Activated CD8-positive, alpha-beta memory T cell treated with anti-CD3 and anti-CD28 coated beads, Interleukin-2, amount 50 U/mL, for 24 hours (primary cell): Measurements from ENCODE around the gene PANX2.
A peak's percentile ranks its signal among the peaks of the same experiment; 100 is the strongest.
"Not testable (repeated sequence)": the region's sequence is repeated elsewhere in the genome, so short reads cannot be mapped to it uniquely, and the experiment has no call there.

Experiments
- DNase-seq: peaks from one replicate; pipeline ENCODE4 v3.0.0-alpha.2; 2020; ENCODE audit errors: extremely low read depth

PANX2 gene

GRCh38 chr22:50197856-50198623, 27.5 kb downstream of the PANX2 start:
- no peak for DNase-seq

GRCh38 chr22:50198624-50199017, 28.1 kb downstream of the PANX2 start:
- no peak for DNase-seq

DNA sequence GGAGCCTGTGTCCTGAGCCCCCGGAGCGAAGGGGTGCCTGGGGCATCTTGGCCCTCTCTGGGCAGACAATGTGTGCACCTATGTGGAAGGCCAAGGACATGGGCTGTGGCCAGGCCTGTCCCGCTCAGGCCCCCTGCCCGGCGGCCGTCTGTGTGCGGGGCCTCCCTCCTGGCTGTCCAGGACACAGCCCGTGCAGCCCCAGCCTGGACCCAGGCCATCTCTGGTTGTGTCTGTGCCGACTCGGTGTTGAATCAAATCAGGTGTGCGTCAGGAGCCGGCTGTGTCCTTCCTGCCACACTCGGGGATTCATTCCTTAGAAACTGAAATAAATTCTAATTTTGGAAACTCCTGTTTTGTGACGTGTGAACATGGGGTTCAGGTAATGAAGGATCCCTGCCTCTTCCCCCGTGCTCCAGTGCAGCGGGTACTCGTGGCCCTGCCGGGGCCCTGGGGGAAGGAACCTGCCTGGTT, 28.8 kb downstream of the PANX2 start:
- DNase-seq: no peak

GRCh38 chr22:50199829-50200460, 29.4 kb downstream of the PANX2 start:
- DNase-seq: no peak

- peak; percentile 69 for DNase-seq
Measured at GRCh38 chr22:50200461-50201190, 30.1 kb downstream of the PANX2 start, which contains the start of gene SELENOO. SELENOO (plus strand) TSS chr22:50201011; CDS start chr22:50201037, 26 bp downstream.

DNA sequence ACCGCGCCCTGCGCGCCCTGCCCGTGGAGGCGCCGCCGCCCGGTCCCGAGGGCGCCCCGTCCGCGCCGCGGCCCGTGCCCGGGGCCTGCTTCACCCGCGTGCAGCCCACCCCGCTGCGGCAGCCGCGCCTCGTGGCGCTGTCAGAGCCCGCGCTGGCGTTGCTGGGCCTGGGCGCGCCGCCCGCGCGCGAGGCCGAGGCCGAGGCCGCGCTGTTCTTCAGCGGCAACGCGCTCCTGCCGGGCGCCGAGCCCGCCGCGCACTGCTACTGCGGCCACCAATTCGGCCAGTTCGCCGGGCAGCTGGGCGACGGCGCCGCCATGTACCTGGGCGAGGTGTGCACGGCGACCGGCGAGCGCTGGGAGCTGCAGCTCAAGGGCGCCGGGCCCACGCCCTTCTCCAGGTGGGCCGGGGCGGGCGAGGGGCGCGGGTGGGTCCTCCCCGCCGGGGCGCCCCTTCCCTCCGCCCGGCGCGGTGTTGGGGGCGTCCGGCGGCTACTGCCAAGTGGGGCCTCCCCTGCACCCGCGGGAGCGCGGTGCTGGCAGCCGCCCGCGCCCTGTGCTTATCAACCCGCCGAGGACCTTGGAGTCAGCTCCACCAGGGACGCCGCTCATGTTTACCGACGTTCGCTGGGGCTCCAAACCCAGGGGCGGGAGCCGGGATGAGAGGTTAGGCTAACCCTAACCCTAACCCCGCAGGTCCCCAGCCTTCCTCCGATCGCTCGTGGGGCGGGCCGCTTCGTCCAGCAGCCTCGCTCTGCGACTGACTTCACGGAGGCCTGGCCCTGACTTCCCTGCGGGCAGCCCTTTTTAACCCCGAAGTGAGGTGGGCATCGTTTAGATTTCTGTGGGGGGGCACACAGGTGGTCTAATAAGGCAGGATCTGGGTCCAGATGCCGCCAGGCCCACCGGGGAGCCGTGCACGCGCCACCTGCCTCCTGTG, 30.9 kb downstream of the PANX2 start:
- DNase-seq: no peak

DNA sequence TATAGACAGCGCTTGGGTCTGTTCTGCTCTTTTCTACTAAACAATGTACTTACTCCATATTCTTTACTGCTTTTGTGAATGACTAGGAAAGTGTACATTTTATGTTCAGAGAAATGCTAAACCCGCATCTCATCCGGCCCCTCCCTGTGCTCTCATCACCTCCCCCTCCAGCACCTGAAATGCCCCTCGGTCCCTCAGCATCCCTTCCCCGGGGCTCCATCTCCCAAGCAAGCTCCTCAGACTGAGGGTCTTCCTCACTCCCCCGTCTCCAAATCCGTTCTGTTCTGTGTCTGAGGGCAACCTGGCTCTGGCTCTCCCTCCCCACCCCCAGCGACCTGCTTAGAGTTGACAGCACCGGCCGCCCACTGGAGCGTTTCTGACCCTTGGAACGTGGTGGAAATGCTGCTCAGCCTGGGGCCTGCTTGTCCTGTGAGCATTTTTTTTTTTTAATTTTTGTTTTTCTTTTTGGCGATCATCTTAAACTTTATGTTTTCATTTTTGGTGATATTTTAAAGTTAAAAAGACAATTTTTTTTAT, 31.7 kb downstream of the PANX2 start:
- DNase-seq: no peak

GRCh38 chr22:50203288-50203687, 32.8 kb downstream of the PANX2 start:
- DNase-seq: no peak

- DNase-seq: no peak
Measured at GRCh38 chr22:50204571-50204970, 34.0 kb downstream of the PANX2 start.

DNA sequence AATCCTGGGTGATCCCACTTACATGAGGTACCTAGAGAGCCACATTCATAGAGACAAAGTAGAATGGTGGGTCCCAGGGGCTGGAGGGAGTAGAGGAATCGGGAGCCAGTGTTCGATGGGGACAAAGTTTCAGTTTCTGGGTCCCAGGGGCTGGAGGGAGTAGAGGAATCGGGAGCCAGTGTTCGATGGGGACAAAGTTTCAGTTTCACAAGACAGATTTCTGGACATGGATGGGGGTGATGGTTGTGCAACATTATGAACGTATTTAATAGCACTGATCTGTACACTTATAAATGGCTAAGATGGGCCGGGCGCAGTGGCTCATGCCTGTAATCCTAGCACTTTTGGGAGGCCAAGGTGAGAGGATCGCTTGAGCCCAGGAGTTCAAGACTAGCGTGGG, 34.5 kb downstream of the PANX2 start:
- not testable (repeated sequence) for DNase-seq

DNA sequence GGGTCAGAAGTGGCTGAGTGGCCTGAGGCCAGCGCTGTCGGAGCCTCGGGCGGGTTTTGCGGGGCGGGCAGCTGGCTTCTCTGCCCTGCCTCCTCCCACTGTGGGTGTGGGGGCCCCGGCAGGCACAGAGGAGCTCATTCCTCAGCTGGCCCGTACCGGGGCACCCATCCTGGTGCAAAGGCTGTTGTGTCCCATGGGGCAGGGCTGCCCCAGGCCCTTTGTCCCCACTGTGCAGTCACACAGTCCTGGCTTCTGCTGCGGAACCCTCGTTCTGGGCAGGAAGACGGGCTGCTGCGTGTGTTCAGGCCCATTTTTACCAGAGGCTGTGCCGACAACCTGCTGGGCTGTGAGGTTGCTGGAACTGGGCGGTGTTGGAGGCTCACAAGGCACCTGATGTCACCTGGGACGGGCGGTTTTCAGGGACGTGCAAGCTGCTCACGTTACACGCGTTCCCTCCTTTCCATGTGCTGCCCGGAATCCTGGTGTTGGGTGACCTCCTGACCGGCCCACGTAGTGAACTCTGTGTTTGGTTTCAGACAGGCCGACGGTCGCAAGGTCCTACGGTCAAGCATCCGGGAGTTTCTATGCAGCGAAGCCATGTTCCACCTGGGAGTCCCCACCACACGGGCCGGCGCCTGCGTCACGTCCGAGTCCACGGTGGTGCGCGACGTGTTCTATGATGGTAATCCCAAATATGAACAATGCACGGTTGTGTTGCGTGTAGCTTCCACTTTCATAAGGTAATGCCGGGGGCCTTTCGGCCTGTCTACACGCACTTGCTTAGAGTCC, 35.4 kb downstream of the PANX2 start:
- no peak for DNase-seq

GRCh38 chr22:50206599-50206998, 36.1 kb downstream of the PANX2 start:
- no peak for DNase-seq

GRCh38 chr22:50207383-50208140, 37.0 kb downstream of the PANX2 start:
- no peak for DNase-seq

DNA sequence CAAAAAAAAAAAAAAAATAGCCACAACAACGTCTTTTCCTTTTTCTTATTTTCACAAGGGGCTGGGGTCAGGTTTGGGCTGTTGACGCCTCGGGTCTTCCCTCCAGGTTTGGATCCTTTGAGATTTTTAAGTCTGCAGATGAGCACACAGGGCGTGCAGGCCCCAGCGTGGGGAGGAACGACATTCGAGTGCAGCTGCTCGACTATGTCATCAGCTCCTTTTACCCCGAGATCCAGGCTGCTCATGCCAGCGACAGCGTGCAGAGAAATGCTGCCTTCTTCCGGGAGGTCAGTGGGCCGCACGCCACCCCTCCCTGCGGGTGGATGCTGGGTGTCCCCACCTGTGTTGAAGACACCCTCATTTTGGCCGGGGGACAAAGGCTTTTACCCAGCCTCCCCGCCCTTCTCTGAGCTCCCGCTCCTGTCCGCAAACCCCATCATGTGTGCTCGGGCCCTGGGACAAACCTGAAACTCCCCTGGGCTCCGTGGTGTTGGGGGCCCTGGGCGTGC, 38.0 kb downstream of the PANX2 start:
- DNase-seq: no peak

- DNase-seq: no peak
Measured at GRCh38 chr22:50208939-50209892, 38.7 kb downstream of the PANX2 start.

DNA sequence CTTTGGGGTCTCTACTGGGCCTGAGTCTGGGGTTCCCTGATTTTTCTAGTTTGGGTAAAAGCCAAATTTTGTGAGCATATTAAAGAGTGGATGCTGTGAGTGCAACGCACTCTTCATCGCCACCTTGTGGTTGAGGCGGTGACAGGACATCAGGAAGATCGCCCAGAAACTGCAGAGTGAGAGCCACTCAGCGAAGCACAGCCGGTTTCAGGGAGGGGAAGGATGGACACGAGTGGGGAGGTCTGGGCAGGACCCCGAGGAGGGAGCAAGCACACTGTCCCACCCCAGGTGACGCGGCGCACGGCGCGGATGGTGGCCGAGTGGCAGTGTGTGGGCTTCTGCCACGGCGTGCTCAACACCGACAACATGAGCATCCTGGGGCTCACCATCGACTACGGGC, 39.4 kb downstream of the PANX2 start:
- no peak for DNase-seq

DNA sequence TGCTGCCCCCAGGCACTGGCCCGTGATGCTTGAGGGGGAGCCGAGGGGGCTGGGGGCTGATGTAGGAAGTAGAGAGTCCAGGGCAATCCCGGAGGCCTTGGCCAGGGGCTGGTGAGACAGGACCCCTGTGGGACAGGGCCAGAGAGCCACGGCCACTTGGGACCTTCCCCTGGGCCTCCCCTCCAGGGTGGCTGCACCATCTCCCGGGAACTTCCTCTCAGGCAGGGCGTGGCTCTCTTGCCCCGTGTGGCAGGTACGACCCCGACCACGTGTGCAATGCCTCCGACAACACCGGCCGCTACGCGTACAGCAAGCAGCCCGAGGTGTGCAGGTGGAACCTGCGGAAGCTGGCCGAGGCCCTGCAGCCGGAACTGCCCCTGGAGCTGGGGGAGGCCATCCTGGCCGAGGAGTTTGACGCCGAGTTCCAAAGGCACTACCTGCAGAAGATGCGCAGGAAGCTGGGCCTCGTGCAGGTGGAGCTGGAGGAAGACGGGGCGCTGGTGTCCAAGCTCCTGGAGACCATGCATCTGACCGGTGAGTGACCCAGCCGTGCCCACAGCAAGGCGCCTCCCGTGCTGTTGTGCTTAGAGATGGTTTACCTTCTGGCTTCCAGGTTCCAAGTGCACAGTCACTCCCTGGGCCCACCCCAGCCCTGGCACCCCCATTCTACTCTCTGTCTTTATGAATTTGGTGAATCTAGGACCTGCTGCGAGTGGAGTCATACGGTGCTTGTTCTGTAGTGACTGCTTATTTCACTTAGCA, 40.0 kb downstream of the PANX2 start:
- no peak for DNase-seq
